IPS-NIHi7 (cell line): ENCODE results near the gene DAZAP2.

Source experiments
- DNase-seq: peaks from one replicate; pipeline ENCODE4 v3.0.0; 2012; ENCODE audit warnings: mixed read lengths; ENCODE audit errors: extremely low spot score

The DAZAP2 gene

DNA sequence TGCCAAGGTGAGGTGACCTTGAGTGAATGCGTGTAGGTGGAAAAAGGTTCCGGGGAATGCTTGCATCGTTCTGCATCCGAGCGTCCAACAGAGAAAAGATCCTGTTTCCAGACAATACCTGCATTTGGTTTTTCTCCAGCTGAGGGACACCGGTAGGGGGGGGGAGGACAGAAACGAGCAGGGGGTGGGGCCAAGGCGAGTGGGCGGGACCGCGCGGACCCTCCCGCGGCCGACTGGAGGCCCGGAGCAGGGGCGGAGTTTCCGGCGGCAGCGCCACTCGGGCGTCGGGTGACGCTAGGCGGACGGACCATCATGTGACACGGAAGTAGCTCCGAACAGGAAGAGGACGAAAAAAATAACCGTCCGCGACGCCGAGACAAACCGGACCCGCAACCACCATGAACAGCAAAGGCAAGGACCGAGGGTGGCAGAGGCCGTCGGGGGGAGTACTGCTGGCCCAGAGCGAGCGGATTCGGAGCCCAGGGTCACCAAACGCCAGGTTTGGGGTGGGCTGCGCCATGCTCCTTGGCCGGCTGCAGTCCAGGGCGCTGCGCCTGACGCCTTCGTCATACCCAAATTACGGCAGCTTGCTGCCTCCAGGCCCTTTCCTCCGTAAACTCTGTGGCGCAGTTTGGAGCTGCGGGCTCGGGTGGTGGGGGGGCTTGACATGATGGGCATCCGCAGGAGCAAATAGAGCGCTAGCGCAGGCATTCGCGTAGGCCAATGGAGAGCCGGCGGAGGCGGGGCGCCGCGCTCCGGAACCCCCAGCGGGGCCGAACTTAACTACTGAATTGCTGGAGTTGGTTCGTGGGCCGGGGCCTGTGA is at the start of gene DAZAP2:
TSS of gene DAZAP2 (plus strand) at position 317 of the 825 bp plus-strand sequence. CDS start at position 399, 82 bp downstream.
- peak; percentile 98 for DNase-seq

DNA sequence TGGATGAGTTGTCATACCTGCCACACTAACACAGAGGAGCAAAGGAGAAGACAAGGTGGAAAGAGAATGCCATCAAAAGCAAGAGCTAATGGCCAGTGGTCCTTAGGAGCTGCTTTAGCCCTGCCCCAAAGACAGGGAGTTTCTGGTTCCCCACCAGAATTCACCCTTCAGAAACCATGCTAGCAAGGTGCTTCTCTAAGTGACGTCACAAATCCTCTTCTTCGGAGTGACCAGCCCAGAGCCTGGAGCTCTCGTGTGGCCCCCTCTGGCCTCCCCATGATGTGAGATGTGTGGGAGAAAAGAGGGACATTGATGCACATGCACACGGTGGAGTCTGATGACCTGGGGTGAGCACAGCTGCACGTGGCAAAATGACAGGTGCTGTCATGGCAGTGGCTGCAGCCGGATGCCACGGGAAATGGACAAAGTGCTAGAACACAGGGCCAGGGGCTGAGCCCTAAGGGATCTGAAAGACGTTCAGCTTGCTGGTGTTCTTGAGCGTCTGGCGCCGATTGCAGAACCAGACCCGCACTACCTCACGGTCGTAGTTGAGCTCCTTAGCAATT is 48.8 kb upstream of the DAZAP2 start:
- no peak for DNase-seq

DNA sequence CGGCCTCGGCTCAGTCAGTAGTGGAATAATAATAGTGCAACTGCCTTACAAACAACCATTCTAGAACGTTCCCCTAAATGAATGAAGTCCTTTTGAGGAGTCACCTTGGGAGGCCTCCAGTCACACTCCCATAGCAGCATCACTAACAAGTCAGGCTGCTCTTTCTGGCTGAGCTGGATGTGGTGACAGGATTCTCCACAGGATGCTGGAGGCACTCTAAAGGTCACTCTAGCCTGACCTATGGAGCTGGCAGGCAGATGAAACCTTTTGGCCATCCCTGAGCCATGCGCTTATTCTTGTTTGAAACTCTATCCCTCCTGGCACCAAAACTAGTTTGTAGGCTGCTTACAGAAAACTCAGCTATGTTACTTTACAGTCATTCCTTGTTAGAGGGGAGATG is 47.8 kb upstream of the DAZAP2 start:
- DNase-seq = no peak

DNA sequence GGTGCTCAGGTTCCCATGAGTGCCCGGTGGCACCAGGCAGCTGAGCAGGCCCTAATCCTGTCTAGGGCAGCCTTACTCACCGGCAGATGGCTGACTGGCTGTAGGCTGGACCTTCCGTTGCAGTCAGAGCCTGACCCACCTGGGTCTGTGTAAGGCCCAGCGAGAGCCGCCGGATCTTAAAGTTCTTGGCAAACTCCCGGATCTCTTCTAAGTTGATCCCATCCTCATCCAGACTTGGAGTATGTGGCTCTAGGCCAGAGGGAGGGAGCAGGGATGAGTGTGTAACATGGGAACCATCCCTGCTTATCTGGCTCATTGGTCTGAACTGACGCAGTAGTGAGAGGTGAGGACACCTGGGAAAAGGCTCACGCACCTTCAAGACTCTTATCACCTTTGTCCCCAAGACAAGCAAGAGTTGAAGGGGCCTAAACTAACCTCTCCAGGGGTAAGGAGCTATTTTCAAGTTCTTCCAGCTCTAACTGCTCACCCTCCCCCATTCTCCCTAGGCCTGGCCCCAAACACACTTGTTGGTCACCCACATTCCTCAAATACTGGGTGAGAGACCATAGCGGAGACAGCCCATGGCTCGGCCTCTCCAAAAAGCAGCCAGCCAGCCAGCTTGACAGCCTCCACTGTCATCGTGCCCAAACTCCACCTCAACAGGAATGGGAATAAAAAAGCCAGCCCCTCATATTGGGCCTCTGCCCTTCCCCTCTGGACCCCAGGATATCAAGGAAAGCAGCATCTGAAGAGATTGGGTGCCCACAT is 46.9 kb upstream of the DAZAP2 start:
- no peak for DNase-seq

- DNase-seq = no peak
These were observed 46.3 kb upstream of the DAZAP2 start for GRCh38 chr12:51192284-51192671.

DNA sequence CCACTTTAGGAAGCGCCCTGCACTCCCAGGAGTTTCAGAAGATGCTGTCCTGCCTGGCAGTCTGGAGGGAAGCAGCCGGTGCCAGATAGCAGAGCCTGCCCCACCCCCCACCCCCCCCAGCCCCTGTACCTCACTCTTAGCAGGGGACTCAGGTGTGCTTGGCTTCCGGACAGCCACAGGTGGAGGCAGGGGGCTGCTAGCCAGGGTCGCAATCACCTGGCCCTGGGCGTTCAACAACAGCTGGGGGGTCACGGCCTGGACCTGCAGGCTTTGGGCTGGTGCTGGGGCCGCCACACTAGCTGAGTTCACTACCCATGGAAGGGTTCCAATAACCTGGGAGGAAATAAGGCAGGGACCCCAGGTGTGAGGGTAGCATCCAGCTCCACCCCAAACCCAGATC is 42.8 kb upstream of the DAZAP2 start:
- no peak for DNase-seq

DNA sequence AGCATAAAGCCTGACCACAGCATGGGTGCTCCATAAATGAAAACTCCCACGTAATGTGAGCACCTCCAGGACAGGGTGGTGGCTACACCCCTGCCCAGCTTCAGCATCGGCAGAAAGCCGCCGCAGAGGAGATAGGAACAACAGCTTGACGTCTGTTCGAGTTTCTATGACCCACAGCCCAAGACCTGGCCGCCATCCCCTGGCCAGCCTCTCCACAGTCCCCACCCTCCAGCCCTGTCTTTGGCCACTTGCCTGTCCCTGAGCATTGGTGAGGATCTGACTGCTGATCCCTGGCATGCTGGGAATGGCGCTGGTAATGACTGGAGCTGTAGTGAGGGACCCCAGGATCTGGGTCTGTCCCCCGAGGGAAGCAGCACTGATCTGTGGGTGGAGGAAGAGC is 42.1 kb upstream of the DAZAP2 start:
- no peak for DNase-seq

GRCh38 chr12:51197736-51198567 is 40.7 kb upstream of the DAZAP2 start:
- DNase-seq = no peak

GRCh38 chr12:51198568-51199365 is 39.9 kb upstream of the DAZAP2 start:
- DNase-seq = no peak

- DNase-seq = no peak
These were observed 39.2 kb upstream of the DAZAP2 start for GRCh38 chr12:51199366-51199945.

DNA sequence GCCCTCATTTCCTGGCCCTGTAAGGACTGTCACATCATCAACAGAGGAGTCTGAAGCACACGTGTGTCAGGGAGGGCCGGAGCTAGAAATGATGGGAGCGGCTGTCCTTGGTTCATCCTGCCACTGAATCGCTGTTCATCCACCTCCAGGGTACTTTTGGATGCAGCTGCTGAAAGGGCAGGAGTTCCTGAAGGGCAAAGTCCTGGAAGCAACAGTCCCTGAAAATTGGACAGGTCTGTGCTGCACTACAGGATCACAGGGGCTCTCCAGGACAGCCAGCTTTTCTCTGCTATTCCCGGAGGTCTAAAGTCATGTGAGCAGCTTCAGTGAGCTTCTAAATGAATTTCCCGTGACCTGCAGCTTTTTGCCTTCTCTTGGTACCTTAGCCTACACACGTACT is 38.5 kb upstream of the DAZAP2 start:
- no peak for DNase-seq

DNA sequence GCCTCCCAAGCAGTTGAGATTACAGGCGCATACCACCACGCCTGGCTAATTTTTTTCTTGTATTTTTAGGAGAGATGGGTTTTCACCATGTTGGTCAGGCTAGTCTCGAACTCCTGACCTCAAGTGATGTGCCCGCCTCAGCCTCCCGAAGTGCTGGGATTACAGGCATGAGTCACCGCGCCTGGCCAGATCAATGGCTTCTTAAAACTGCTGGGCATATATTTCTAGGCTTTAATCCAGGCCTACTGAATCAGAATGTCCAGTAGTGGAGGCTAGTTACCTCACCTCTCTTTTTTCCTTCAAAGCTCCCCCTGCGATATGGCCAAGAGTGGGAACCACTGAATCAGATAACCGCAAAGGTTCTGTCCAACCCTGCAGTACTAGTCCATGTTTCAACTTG is 37.8 kb upstream of the DAZAP2 start:
- DNase-seq = no peak

DNA sequence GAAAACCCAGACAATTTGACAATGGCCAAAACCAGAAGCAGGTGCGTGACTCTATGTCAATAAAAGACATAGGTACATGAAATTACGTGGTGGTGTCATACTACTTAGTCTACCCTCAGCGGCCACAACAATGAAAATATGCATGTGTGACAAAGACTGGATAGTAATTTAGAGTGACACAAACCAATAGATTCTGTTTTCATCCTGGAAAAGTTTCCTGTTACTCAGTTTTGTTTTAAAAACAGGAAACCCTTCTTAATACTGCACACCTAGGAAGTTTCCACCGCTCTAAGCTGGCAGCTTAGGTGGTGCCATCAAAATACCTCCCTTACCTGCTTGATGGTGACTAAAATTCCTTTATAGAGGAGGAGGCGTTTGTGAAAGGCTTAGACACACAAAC is 35.9 kb upstream of the DAZAP2 start:
- DNase-seq = no peak

DNA sequence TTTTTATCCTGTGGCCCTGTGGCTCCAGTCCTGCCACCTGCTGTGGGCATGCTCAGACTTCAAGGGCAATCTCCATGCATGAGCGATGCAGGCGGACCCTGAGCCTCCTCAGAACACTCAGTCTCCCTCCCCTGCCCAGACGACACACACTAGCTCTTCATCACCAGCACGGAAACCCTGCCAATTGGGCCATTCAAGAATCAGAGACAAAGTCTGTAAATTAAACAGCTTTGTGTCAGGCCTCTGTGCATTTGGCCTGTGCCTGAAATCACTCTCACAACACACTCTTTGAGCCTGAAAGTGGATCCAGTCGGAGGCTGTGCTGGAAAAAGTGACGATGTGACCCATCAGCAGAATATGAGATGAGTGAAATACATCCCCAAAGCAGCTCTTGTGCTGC is 33.3 kb upstream of the DAZAP2 start:
- no peak for DNase-seq

- DNase-seq = no peak
These were observed 30.5 kb upstream of the DAZAP2 start for GRCh38 chr12:51208016-51208660.

GRCh38 chr12:51209259-51209658 is 29.4 kb upstream of the DAZAP2 start:
- DNase-seq = no peak

DNA sequence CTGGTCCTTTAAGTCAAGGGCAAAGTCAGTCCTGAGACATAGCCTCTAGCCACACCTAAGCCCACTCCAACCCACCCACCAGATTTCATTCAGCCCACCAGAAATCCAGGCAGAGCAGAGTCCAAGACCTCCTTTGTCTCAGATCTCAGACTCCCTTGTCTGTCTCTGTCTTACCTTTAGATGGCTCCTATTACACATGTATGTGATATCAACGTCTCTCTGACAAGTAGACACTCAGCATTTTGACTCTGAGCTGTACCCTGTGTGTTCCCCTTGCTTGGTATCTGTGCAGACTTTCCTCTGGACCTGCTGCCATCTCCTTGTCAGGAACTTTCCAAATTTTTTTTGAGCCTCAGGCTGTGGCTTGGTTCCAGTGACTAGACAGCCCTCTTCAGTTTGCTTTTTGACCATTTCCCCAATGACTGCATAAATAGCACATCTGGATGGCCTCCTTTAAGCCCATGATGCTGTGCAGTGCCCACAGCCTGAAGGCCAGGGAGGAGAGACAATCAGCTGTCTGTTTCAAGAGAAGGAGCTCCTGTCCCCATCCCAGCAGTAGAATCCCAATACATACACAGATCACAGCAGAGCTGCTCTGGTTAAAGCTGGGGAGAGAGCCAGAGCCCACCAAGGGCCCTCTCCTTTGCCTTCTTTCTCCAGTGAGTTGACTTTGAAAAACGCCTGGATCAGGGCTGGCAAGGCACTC is 27.8 kb upstream of the DAZAP2 start:
- no peak for DNase-seq

- DNase-seq = no peak
These were observed 23.7 kb upstream of the DAZAP2 start for GRCh38 chr12:51214895-51215294.

DNA sequence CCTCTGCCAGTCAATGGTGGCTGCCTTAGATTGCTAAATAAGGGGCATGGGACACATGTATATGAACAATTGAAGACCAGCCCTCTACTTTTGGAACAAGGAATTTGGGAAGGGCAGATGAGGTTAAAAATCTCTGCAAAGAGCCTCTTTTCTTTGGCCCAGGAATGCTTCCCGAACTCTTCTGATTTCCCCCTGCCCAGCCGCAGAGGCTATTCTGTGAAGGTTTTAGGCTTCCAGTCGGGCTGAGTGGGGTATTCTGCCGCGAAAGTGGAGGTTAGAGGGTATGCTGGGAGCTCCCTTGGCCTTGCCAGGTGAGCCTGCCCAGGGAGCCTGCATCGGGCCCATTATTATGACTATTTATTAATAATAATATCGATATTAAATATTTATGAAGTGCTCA is 22.0 kb upstream of the DAZAP2 start:
- DNase-seq = no peak
